ENCODE measurements around the gene VAC14. TPM values are rescaled to one million over a fixed set of nuclear protein-coding genes. Genes with fewer than 3 reads are reported as not detected.

The VAC14 gene
- total RNA-seq, 2 donors from 2014 or later, result 26.5 to 27.7 TPM

GRCh38 chr16:70682239-70683145 lies 118.5 kb downstream of the VAC14 start:
- TF ChIP-seq, protein P1, sequence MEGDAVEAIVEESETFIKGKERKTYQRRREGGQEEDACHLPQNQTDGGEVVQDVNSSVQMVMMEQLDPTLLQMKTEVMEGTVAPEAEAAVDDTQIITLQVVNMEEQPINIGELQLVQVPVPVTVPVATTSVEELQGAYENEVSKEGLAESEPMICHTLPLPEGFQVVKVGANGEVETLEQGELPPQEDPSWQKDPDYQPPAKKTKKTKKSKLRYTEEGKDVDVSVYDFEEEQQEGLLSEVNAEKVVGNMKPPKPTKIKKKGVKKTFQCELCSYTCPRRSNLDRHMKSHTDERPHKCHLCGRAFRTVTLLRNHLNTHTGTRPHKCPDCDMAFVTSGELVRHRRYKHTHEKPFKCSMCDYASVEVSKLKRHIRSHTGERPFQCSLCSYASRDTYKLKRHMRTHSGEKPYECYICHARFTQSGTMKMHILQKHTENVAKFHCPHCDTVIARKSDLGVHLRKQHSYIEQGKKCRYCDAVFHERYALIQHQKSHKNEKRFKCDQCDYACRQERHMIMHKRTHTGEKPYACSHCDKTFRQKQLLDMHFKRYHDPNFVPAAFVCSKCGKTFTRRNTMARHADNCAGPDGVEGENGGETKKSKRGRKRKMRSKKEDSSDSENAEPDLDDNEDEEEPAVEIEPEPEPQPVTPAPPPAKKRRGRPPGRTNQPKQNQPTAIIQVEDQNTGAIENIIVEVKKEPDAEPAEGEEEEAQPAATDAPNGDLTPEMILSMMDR (IDR thresholded peaks at IDR 0.05), result no peak
- TF ChIP-seq POLR2A (IDR thresholded peaks at IDR 0.05), result no peak
- Histone ChIP-seq H3K9me3 (no peaks in the 10 kb centered on the region), H3K4me3 (no peak overlapping the region), H3K27me3 (no peaks in the 10 kb centered on the region), H3K36me3 (replicated peaks in 1 of 2; ENCODE audit: insufficient read depth in 1 of 2, low read depth in 2 of 2) (no peaks in the 10 kb centered on the region), H3K4me1 (peaks cover 63% of the 10 kb centered on the region), H3K27ac (peak overlapping the region in 3 of 4 donors; percentile 45 to 75 (median 52))
- ATAC-seq (no peak), DNase-seq (no peak)
- intact Hi-C loops (cut with DNase I), result no loop called here
- 69 to 70% methylated on average over 14 of the region's 14 CpGs for WGBS, 2 donors

DNA sequence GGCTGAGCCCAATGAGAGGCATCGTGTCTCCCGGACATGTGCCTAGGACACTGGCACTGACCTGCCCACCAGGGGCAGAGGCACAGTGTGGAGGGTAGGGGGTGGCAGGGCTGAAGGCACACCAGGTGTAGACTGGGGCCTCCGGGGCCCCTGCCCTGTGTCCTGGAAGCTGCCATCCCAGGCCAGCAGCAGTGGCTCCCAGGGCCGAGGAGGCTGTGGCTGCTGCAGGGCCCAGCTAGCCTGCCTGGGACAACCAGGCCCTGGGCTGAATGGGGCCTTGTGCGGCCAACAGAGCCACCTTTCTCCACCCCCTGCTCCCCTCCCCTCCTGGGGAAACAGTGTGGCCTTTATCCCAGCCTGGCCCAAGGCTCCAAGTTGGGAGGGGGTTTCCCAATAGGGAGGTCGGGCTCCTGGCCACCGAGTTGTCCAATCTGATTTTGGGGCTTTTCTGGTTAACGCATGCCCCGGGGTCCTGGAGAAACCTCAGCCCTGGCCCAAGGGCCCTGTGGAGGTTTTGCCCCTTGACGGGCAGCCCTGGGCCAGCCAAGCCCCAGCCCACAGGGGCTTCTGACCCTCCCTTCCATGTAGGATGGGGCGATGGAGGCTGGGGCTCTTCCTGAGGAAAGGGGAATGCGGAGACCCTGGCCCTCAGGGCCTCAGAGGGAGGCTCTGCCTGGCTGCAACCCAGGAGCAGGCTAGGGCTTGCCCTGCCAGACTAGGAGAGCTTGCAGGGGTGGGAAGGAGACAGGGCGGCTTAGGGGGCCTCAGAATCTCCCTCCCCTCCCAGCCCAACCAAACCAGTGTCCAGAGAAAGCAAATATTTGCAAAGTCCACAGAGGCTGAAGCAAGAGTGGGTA lies 119.3 kb downstream of the VAC14 start:
- DNase-seq (peak in 1 of 4 donors; percentile 39), ATAC-seq (no peak)
- Histone ChIP-seq H3K9me3 (no peaks in the 10 kb centered on the region), H3K27ac (peak overlapping the region in 3 of 4 donors; percentile 45 to 53 (median 52)), H3K36me3 (replicated peaks in 1 of 2; ENCODE audit: insufficient read depth in 1 of 2, low read depth in 2 of 2) (no peaks in the 10 kb centered on the region), H3K4me1 (peaks cover 58% of the 10 kb centered on the region), H3K27me3 (no peaks in the 10 kb centered on the region), H3K4me3 (no peak overlapping the region)
- TF ChIP-seq, protein P1 (IDR thresholded peaks at IDR 0.05), result no peak
- TF ChIP-seq POLR2A (IDR thresholded peaks at IDR 0.05), result no peak
- 61 to 65% methylated on average over 6 to 12 of the region's 13 CpGs for WGBS, 2 donors
- intact Hi-C loops (cut with DNase I), result no loop called here

DNA sequence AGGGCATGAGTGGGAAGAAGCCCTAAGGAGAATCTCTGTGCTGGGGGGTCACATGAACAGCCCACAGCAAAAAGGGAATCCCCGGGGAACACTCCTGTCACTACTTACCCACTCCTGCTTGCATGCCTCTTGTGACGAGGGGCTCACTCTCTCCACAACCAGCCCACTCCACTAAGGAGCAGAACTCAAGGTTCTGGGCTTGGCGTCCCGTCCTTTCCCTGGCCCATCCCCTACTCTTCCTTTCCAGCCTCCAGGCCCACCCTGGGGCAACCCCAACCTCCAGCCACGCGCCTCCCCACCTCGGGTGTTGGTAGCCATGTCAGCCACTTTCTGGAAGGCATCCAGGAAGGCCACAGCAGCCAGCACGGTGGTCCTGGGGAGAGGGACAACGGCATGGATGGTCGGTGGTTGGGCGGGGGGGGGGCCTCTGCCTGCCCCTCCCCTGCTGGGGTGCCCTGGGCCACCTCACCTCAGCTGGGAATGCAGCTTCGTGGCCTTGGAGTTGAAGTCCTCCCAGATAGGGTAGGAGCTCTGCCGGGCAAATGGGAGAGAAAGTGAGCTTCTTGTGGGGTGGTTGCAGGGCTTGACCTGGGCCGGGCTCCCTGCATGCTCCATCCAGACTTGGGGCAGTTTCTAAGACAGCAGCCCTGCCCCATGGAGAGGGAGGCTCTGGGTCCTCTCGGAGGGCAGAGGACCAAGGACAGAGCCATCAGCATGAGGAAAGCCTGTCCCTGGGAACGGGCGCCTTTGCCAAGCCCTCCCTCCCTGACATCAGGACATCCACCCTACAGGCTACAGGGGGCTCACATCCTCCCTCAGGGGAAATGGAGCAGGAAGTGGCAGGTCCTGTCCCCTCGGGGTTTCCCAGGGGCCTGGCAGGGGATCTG lies 120.2 kb downstream of the VAC14 start:
- H3K9me3 ChIP-seq, result no peaks in the 10 kb centered on the region
- peaks cover 52% of the 10 kb centered on the region for H3K4me1 ChIP-seq
- H3K4me3 ChIP-seq, result no peak overlapping the region
- H3K36me3 ChIP-seq (replicated peaks in 1 of 2; ENCODE audit: insufficient read depth in 1 of 2, low read depth in 2 of 2), result no peaks in the 10 kb centered on the region
- intact Hi-C loops (cut with DNase I), result no loop called here
- 69 to 79% methylated on average over 14 to 18 of the region's 18 CpGs for WGBS, 2 donors
- ATAC-seq (no peak), DNase-seq (no peak)
- TF ChIP-seq POLR2A (IDR thresholded peaks at IDR 0.05), result no peak
- TF ChIP-seq, protein P1 (IDR thresholded peaks at IDR 0.05), result no peak
- H3K27me3 ChIP-seq, result no peaks in the 10 kb centered on the region
- peak overlapping the region in 3 of 4 donors; percentile 45 to 53 (median 52) for H3K27ac ChIP-seq

- DNase-seq, result no peak
- intact Hi-C loops (cut with DNase I), result loop anchor here (5.0 kb wide), 1 partner anchor 87 kb away; no protein-coding TSS in a partner anchor
- H3K27ac ChIP-seq, result peak overlapping the region in 2 of 4 donors; percentile 52 to 53
Measured at GRCh38 chr16:70679671-70680494, 121.1 kb downstream of the VAC14 start.

More at GRCh38 chr16:70679671-70680494, 121.1 kb downstream of the VAC14 start:
- Histone ChIP-seq H3K36me3 (replicated peaks in 1 of 2; ENCODE audit: insufficient read depth in 1 of 2, low read depth in 2 of 2) (peaks cover 0 to under 1% of the 10 kb centered on the region in 2 donors), H3K4me3 (no peak overlapping the region), H3K9me3 (no peaks in the 10 kb centered on the region), H3K4me1 (peaks cover 47% of the 10 kb centered on the region), H3K27me3 (no peaks in the 10 kb centered on the region)
- no peak for TF ChIP-seq POLR2A (IDR thresholded peaks at IDR 0.05)
- TF ChIP-seq, protein P1 (IDR thresholded peaks at IDR 0.05), result peak in 4 of 7 experiments; percentile 12 to 60 (median 39)
- no peak for ATAC-seq
- 69 to 87% methylated on average over 27 to 60 of the region's 80 CpGs for WGBS, 2 donors
